Thymus (tissue), 11 donors: ENCODE measurements around the gene ELF5. TPM values are rescaled to one million over a fixed set of nuclear protein-coding genes. Genes with fewer than 3 reads are reported as not detected.
A peak's percentile ranks its signal among the peaks of the same experiment; 100 is the strongest.

Experiments
- DNase-seq, 9 donors: peaks; one replicate each; pipeline ENCODE4 v3.0.0-alpha.2; 2013; ENCODE audit warnings: low spot score in 9 of 9, low read depth in 6 of 9, missing footprints in 1 of 9
- H3K27ac ChIP-seq, 2 donors: one replicate each; pipeline ENCODE4 v1.5.1; 2013; ENCODE audit warnings: control low read depth in 1 of 2, low read depth in 1 of 2, low read length in 1 of 2, mild to moderate bottlenecking in 1 of 2, moderate library complexity in 1 of 2
- H3K27me3 ChIP-seq, 2 donors: one replicate each; pipeline ENCODE4 v1.5.1; 2013; ENCODE audit warnings: low read length in 1 of 2; ENCODE audit not compliant: control insufficient read depth in 2 of 2, insufficient read depth in 1 of 2
- H3K36me3 ChIP-seq, 2 donors: one replicate each; pipeline ENCODE4 v1.5.1; 2013; ENCODE audit warnings: low read length in 1 of 2, mild to moderate bottlenecking in 1 of 2, moderate library complexity in 1 of 2; ENCODE audit not compliant: control insufficient read depth in 2 of 2, insufficient read depth in 2 of 2
- H3K4me1 ChIP-seq, 2 donors: one replicate each; pipeline ENCODE4 v1.5.1; 2013; ENCODE audit warnings: low read length in 2 of 2; ENCODE audit not compliant: control insufficient read depth in 2 of 2, insufficient read depth in 2 of 2
- H3K4me3 ChIP-seq, 2 donors: one replicate each; pipeline ENCODE4 v1.5.1; 2013; ENCODE audit warnings: low read length in 2 of 2, control low read depth in 1 of 2, mild to moderate bottlenecking in 1 of 2
- H3K9me3 ChIP-seq, 2 donors: one replicate each; pipeline ENCODE4 v1.5.1; 2013; ENCODE audit warnings: low read length in 1 of 2, mild to moderate bottlenecking in 1 of 2; ENCODE audit not compliant: control insufficient read depth in 2 of 2, insufficient read depth in 1 of 2
- WGBS: extraction: QIAGEN DNeasy Blood & Tissue Kit; methylation state at CpG from one replicate; pipeline ENCODE4 v1.1.7; 2013; 5-methylcytosine and 5-hydroxymethylcytosine counted together
- polyA plus RNA-seq: library from polyadenylated mRNA; stranded (reverse); fragments of 200-250 nt; gene quantifications from one replicate; pipeline ENCODE4 v1.2.3, GENCODE V29; 2013
- total RNA-seq: library from RNA; stranded (reverse); fragments of 120-200 nt; gene quantifications from one replicate; pipeline ENCODE4 v1.2.4, GENCODE V29; 2013
- donor health status: healthy.

Gene ELF5
- total and polyA plus RNA-seq, 2 donors, result 0.52 to 4.5 TPM

GRCh38 chr11:34454308-34455032 is 59.1 kb downstream of the ELF5 start:
- no peak for DNase-seq
- 98% methylated on average over 1 of the region's 1 CpG for WGBS
- H3K27ac ChIP-seq, result no peak overlapping the region

GRCh38 chr11:34451053-34451452 is 62.5 kb downstream of the ELF5 start:
- Histone ChIP-seq H3K36me3 (peaks cover 33 to 55% of the 10 kb centered on the region in 2 donors), H3K27me3 (no peaks in the 10 kb centered on the region), H3K4me3 (no peak overlapping the region), H3K4me1 (peaks cover 9 to 20% of the 10 kb centered on the region in 2 donors), H3K27ac (no peak overlapping the region), H3K9me3 (no peaks in the 10 kb centered on the region)
- no peak for DNase-seq
- 98% methylated on average over 3 of the region's 3 CpGs for WGBS

More at GRCh38 chr11:34454308-34455032, 59.1 kb downstream of the ELF5 start:
- no peaks in the 10 kb centered on the region for H3K27me3 ChIP-seq
- H3K4me3 ChIP-seq, result no peak overlapping the region
- H3K4me1 ChIP-seq, result peaks cover 0 to 3% of the 10 kb centered on the region in 2 donors
- H3K9me3 ChIP-seq, result no peaks in the 10 kb centered on the region
- peaks cover 46 to 83% of the 10 kb centered on the region in 2 donors for H3K36me3 ChIP-seq

DNA sequence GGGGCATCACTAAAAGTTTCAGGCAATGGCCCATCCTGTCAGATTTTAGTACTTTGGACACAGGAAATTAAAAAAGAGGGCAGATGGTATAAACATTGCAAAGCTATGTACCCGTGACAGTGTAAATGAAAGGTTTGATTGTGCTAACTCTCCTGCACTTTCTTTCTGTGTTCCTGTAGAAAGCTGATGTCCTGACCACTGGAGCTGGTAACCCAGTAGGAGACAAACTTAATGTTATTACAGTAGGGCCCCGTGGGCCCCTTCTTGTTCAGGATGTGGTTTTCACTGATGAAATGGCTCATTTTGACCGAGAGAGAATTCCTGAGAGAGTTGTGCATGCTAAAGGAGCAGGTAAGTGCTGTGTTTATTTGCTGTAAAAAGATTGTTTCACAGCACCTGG is 64.6 kb downstream of the ELF5 start:
- H3K27ac ChIP-seq, result no peak overlapping the region

DNA sequence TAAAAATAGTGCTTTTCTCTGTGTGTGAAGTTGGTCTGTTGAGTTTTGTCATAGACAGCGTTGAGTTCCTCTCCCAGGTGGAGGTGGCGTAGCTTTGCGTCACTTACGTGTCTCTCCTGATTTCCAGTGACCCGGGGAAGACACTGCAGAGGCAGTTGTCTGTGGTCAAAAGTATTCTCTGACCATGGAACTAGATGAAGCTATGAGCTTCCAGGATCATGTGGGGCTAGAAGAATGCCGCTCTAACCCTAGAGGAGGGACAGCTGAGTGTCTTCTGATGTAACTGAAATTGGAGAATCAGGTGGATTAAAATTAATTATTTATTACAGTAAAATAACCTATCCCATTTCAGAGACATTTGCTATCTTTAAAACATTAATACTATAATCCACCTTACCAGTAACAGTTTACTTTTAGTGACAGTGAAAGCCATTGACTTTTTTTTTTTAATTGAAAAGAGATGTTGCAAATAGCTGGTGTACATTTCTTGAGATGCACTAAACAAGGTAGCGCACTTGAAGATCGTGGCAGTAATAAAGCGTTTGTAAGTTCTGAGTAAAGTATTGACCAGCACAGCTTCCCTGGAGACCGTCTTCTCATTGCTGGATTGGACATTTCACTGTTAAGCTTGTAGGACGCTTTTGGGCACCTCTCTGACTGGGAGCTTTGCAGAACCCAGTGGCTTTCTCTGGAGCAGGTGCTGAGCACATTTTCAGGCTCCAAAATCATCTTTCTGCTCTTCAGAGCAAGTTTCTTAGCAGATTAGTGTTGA is 65.2 kb downstream of the ELF5 start:
- WGBS, result 81% methylated on average over 11 of the region's 11 CpGs
- Histone ChIP-seq H3K4me3 (no peak overlapping the region), H3K27me3 (no peaks in the 10 kb centered on the region), H3K27ac (no peak overlapping the region), H3K9me3 (no peaks in the 10 kb centered on the region), H3K4me1 (peaks cover 9 to 20% of the 10 kb centered on the region in 2 donors), H3K36me3 (peaks cover 23 to 33% of the 10 kb centered on the region in 2 donors)
- DNase-seq, result no peak

More for the DNA sequence above, 64.6 kb downstream of the ELF5 start:
- Histone ChIP-seq H3K4me3 (no peak overlapping the region), H3K36me3 (peaks cover 27 to 38% of the 10 kb centered on the region in 2 donors), H3K4me1 (peaks cover 9 to 20% of the 10 kb centered on the region in 2 donors), H3K27me3 (no peaks in the 10 kb centered on the region), H3K9me3 (no peaks in the 10 kb centered on the region)
- peak in 1 of 9 donors; percentile 27 for DNase-seq
- 8% methylated on average over 3 of the region's 3 CpGs for WGBS

DNA sequence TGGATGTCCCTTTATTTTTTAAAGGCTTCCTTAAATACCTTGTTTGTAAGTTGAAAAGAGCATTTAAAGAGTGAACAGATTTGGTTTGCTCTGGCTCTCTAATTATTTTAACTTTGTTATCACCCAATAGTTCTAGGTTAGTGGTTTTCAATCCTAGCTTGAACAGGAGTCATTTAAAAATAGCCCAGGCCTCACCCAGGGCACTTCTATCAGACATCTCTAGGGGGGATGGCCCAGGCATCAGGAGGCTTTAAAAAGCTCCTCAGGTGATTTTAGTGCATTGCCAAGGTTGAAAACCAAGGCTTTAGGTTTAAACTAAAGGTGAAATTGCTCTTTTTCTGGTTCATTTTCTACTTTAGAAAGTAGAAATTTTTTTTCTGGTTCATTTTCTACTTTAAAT is 66.5 kb downstream of the ELF5 start:
- Histone ChIP-seq H3K27ac (no peak overlapping the region), H3K4me1 (peaks cover 9 to 20% of the 10 kb centered on the region in 2 donors), H3K27me3 (no peaks in the 10 kb centered on the region), H3K36me3 (peaks cover 14 to 19% of the 10 kb centered on the region in 2 donors), H3K4me3 (no peak overlapping the region), H3K9me3 (no peaks in the 10 kb centered on the region)
- DNase-seq, result no peak

- DNase-seq, result no peak
- 84% methylated on average over 5 of the region's 5 CpGs for WGBS
These were observed 67.2 kb downstream of the ELF5 start for GRCh38 chr11:34446386-34446785.

DNA sequence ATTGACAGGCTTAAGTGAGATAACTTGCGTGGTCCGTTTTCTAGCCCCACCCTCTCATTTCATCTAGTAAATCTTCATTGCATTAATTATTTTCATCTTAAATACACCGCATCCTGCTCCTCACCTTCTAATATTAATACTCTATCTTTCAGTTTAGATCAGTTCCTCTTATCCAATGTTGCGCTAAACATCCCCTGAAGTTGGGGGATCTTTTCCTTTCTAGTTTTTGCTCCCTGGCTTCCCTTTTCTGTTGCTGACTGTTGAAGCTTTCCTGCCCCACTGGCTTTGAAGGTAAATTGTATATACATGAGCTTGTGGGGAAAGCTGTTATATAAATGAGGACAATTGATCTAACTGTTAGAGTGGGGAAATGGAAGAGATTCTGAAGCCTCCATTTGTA is 67.6 kb downstream of the ELF5 start:
- H3K27ac ChIP-seq, result no peak overlapping the region
- 83% methylated on average over 4 of the region's 4 CpGs for WGBS
- H3K9me3 ChIP-seq, result no peaks in the 10 kb centered on the region
- peaks cover 12 to 20% of the 10 kb centered on the region in 2 donors for H3K4me1 ChIP-seq
- H3K27me3 ChIP-seq, result no peaks in the 10 kb centered on the region
- H3K36me3 ChIP-seq, result peaks cover 13 to 15% of the 10 kb centered on the region in 2 donors
- no peak for DNase-seq
- H3K4me3 ChIP-seq, result no peak overlapping the region

More at GRCh38 chr11:34446386-34446785, 67.2 kb downstream of the ELF5 start:
- Histone ChIP-seq H3K4me3 (no peak overlapping the region), H3K9me3 (no peaks in the 10 kb centered on the region), H3K36me3 (peaks cover 14 to 19% of the 10 kb centered on the region in 2 donors), H3K27ac (no peak overlapping the region), H3K27me3 (no peaks in the 10 kb centered on the region), H3K4me1 (peaks cover 10 to 20% of the 10 kb centered on the region in 2 donors)

DNA sequence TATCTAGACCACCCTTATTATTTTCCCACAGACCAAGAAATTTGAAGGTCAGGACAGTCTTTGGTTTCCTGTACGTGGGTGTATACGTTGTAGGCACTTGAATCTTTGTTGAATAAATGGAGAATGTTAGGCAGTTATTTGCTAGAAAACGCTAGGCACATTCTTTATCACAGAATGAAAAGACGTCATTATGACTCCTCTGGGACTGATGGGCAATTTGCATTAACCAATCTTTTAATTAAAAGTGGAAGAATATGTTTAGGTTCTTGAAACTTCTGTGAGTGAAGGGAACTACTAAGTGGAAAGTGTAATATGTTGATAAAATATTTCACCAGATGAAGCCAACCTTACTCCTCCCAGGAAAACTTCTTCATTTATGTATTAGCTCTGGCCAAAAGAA is 69.2 kb downstream of the ELF5 start:
- 81% methylated on average over 4 of the region's 4 CpGs for WGBS
- no peak for DNase-seq
- H3K27me3 ChIP-seq, result no peaks in the 10 kb centered on the region
- H3K36me3 ChIP-seq, result peaks cover 0 to 2% of the 10 kb centered on the region in 2 donors
- H3K4me3 ChIP-seq, result no peak overlapping the region
- no peaks in the 10 kb centered on the region for H3K9me3 ChIP-seq
- H3K4me1 ChIP-seq, result peaks cover 19 to 25% of the 10 kb centered on the region in 2 donors
- H3K27ac ChIP-seq, result no peak overlapping the region

DNA sequence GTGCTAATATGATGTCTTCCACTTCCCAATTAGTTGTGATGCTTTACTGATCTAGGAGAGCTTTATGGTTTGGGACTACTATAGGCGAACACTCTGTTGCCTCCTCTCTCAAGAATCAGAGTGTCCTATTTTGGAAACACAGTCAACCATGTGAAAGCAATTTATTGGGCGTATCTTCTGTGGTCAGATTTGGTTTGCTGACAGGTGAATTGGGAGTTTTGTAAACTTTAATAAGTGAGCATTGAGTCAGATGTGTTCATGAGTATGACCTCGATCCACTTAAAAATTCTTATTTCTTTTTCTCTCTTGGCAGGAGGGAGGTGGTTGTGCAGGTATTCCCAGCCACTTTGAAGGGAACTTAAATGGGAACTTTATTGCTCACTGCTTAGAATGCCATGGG is 70.5 kb downstream of the ELF5 start:
- H3K4me3 ChIP-seq, result no peak overlapping the region
- no peaks in the 10 kb centered on the region for H3K27me3 ChIP-seq
- 94% methylated on average over 3 of the region's 3 CpGs for WGBS
- no peak for DNase-seq
- H3K4me1 ChIP-seq, result peaks cover 15 to 16% of the 10 kb centered on the region in 2 donors
- no peak overlapping the region for H3K27ac ChIP-seq
- peaks cover 0 to 2% of the 10 kb centered on the region in 2 donors for H3K36me3 ChIP-seq
- no peaks in the 10 kb centered on the region for H3K9me3 ChIP-seq
